Stimulated activated naive CD8-positive, alpha-beta T cell treated with anti-CD3 and anti-CD28 coated beads, Interleukin-15, Interleukin-2, amounts not matched to agents 100 ng/mL and 50 ng/mL, for 24 hours (primary cell): Measurements from ENCODE around the gene CDC42SE1.
"Not testable (repeated sequence)": the region's sequence is repeated elsewhere in the genome, so short reads cannot be mapped to it uniquely, and the experiment has no call there.

Experiments used
- H3K27ac Mint-ChIP-seq: one replicate; pipeline ENCODE4 v1.8.0; 2021; ENCODE audit warnings: mild to moderate bottlenecking, mixed read lengths
- H3K27me3 Mint-ChIP-seq: one replicate; pipeline ENCODE4 v1.8.0; 2021; ENCODE audit warnings: mixed read lengths
- H3K36me3 Mint-ChIP-seq: one replicate; pipeline ENCODE4 v1.8.0; 2021; ENCODE audit warnings: low read depth, mixed read lengths
- H3K4me1 Mint-ChIP-seq: one replicate; pipeline ENCODE4 v1.8.0; 2021; ENCODE audit warnings: low read depth, mixed read lengths
- H3K4me3 Mint-ChIP-seq: one replicate; pipeline ENCODE4 v1.8.0; 2021; ENCODE audit warnings: mild to moderate bottlenecking, mixed read lengths
- H3K9me3 Mint-ChIP-seq: one replicate; pipeline ENCODE4 v1.8.0; 2021; ENCODE audit warnings: mixed read lengths

CDC42SE1 gene

DNA sequence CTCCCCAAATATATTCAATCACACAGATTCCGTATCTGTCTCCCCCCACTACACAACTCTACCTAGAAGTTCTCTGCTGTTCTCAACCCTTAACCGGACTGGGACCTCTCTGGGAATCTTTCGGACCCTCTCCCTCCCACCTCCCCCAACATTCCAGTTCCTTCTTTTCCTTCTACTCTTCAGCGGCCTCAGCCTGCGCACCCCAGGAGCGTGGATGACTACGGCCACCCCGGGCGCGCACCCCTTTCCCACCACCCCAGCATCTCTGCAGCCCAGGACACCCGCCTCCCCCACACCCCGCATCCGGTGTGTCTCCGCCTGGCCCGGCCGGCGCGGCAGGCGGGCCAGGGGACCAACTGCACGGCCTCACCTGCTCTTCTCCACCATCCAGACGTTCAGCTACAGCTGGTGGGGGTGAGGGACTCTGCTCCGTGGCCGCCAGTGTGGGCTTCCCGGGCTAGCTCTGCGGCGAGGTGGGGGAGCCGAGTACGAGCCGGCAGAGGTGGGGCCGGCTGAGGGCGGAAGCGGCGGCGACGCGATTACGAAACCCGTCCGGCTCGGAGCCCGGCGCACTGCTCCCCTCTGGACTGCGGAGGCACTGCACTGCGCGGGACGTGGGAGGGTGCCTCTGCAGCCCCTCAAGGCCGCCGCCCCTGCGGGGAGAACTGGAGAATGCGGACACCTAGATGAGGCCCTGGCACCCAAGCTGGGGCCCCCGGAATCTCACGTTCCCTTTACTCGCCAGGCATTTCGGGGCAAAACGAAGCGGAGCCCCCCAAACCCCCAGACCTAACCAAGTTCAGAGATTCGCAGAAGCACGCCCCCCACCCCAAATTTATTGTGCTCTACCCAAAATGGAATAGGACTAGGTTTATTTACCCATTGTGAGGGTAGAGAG lies at the start of gene CDC42SE1:
Gene CDC42SE1 (minus strand): TSS at position 514 of the 898 bp plus-strand sequence. CDS start 3,892 bp downstream, outside the sequence.
- Mint-ChIP-seq H3K27ac (peak within 1 kb of the TSS; percentile 97), H3K9me3 (no peaks in the 10 kb centered on the region), H3K36me3 (peaks cover 49% of the 10 kb centered on the region), H3K27me3 (no peaks in the 10 kb centered on the region), H3K4me1 (peaks cover 69% of the 10 kb centered on the region), H3K4me3 (peak within 1 kb of the TSS; percentile 98)

GRCh38 chr1:151108331-151108730 lies 48.9 kb upstream of the CDC42SE1 start:
- H3K27me3 Mint-ChIP-seq, result no peaks in the 10 kb centered on the region

DNA sequence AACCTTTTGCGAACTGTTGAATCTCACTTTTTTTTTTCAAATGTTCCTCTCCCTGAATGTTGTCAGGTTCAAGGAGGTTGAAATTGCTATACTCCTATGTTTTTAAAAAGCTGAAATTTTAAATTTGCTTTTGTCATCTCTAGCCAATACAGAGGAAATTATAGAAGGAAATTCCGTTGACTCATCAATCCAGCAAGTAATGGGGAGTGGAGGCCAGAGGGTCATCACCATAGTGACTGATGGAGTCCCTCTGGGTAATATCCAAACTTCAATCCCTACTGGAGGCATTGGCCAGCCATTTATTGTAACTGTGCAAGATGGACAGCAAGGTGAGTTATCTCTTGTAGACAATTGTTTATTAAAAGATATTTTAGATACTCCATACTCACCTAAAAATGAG lies 47.5 kb upstream of the CDC42SE1 start:
- Mint-ChIP-seq H3K27me3 (no peaks in the 10 kb centered on the region), H3K4me3 (no peak overlapping the region), H3K27ac (no peak overlapping the region), H3K9me3 (no peaks in the 10 kb centered on the region), H3K4me1 (no peaks in the 10 kb centered on the region), H3K36me3 (peaks cover 17% of the 10 kb centered on the region)

More at GRCh38 chr1:151108331-151108730, 48.9 kb upstream of the CDC42SE1 start:
- Mint-ChIP-seq H3K4me3 (no peak overlapping the region), H3K27ac (no peak overlapping the region), H3K4me1 (no peaks in the 10 kb centered on the region), H3K9me3 (no peaks in the 10 kb centered on the region), H3K36me3 (peaks cover 17% of the 10 kb centered on the region)

DNA sequence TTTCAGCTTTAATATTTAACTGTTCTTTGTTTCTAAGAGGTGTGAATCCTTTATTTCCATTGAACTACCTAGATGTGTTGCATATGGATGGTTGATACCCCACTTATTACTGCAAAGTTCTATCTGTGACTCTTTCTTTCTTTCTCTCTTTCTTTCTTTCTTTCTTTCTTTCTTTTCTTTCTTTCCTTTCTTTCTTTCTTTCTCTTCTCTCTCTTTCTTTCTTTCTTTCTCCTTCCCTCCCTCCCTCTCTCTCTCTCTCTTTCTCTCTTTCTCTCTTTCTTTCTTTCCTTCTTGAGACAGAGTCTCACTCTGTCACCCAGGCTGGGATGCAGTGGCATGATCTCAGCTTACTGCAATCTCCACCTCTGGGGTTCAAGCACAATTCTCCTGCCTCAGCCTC lies 45.2 kb upstream of the CDC42SE1 start:
- Mint-ChIP-seq H3K4me3 (no peak overlapping the region), H3K27ac (no peak overlapping the region), H3K4me1 (no peaks in the 10 kb centered on the region), H3K36me3 (peaks cover 13% of the 10 kb centered on the region), H3K27me3 (no peaks in the 10 kb centered on the region), H3K9me3 (no peaks in the 10 kb centered on the region)

DNA sequence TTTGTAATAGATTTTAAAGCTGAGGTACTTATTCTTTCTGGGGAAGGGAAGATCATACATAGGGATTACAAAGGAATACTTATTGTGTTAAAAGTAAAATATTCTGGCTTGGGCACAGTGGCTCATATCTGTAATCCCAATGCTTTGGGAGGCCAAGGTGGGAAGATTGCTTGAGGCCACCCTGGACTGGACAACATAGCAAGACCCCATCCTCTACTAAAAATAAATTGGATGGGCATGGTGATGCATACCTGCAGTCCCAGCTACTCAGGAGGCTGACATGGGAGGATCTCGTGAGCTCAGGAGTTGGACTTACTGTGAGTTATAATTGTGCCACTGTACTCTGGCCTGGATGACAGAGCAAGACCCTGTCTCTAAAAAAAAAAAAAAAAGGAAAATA lies 38.7 kb upstream of the CDC42SE1 start:
- Mint-ChIP-seq H3K4me1 (no peaks in the 10 kb centered on the region), H3K27me3 (no peaks in the 10 kb centered on the region), H3K36me3 (no peaks in the 10 kb centered on the region), H3K9me3 (no peaks in the 10 kb centered on the region), H3K4me3 (no peak overlapping the region), H3K27ac (no peak overlapping the region)

GRCh38 chr1:151097426-151097825 lies 38.0 kb upstream of the CDC42SE1 start:
- not testable (repeated sequence) for H3K27me3 Mint-ChIP-seq, H3K4me1 Mint-ChIP-seq, H3K9me3 Mint-ChIP-seq, H3K4me3 Mint-ChIP-seq, H3K27ac Mint-ChIP-seq, H3K36me3 Mint-ChIP-seq

DNA sequence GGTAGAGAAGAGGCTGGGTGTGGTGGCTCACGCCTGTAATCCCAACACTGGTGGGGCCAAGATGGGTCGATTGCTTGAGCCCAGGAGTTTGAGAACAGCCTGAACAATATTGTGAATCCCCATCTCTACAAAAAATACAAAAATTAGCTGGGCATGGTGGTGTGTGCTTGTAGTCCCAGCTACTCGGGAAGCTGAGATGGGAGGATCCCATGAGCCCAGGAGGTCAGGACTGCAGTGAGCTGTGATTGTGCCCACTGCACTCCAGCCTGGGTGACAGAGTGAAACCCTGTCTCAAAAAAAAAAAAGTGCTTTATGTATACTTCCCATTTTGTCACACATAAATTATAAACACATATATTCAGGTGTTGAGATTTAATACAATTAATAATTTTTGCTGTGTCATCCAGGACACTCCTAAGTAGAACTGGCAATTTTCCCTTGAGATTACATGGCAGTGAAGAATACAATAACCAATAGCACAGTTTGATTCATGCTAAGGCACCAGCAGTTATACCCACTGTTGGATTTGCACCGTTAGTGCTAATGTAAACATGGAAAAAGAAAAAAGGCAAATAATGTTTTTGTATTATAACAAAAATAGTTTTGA lies 26.6 kb upstream of the CDC42SE1 start:
- Mint-ChIP-seq H3K4me3 (no peak overlapping the region), H3K27me3 (no peaks in the 10 kb centered on the region), H3K9me3 (no peaks in the 10 kb centered on the region), H3K27ac (no peak overlapping the region), H3K36me3 (peaks cover 4% of the 10 kb centered on the region), H3K4me1 (no peaks in the 10 kb centered on the region)

GRCh38 chr1:151072224-151072623 lies 12.8 kb upstream of the CDC42SE1 start:
- peaks cover 35% of the 10 kb centered on the region for H3K4me1 Mint-ChIP-seq
- H3K27ac Mint-ChIP-seq, result peak overlapping the region; percentile 100
- H3K9me3 Mint-ChIP-seq, result no peaks in the 10 kb centered on the region
- H3K27me3 Mint-ChIP-seq, result no peaks in the 10 kb centered on the region
- H3K4me3 Mint-ChIP-seq, result peak overlapping the region; percentile 98
- peaks cover 17% of the 10 kb centered on the region for H3K36me3 Mint-ChIP-seq

DNA sequence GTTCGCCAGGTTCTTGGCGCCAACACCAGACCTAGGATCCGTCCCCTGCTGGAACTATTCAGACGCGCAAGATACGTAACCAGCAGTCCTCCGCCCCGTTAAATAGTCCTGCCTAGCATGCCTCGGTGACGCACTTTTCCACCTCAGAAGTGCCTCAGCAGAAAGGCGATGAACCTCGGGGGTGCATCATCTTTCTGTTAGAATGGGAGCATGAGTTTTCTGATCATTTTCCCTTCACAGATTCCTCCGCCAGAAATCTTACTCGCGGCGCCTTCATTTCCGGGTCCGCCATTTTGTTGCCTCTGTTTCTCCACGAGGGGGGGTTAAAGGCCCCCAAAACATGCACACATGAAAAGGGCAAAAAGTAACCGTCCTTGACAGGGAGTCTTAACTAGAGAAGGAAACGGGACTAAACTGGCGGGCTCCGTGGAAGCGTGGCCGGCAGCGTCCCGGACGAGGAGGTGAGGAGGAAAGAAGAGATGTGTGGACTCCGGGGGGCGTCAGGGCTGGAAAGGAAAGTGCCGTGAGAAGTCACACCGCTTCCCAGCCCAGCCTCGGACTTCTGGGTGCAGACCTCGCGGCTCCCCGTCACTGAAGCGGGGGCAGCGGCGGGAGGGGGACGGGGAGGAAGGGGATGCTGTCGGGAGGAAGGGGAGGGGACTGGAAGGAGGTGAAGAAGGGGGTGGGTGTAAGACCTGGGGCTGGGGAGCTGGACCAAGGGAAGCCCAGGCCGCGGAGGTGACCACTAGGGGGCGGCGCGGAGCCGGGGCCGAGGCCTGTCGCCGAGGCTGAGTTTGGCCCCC lies 11.3 kb upstream of the CDC42SE1 start, which contains the start of gene GABPB2:
Gene GABPB2 (plus strand): TSS at position 288 of the 803 bp plus-strand sequence. CDS start 17,429 bp downstream, outside the sequence.
- H3K27ac Mint-ChIP-seq, result peak within 1 kb of the TSS; percentile 100
- H3K27me3 Mint-ChIP-seq, result no peaks in the 10 kb centered on the region
- peak within 1 kb of the TSS; percentile 98 for H3K4me3 Mint-ChIP-seq
- H3K36me3 Mint-ChIP-seq, result peaks cover 18% of the 10 kb centered on the region
- H3K4me1 Mint-ChIP-seq, result peaks cover 35% of the 10 kb centered on the region
- no peaks in the 10 kb centered on the region for H3K9me3 Mint-ChIP-seq

DNA sequence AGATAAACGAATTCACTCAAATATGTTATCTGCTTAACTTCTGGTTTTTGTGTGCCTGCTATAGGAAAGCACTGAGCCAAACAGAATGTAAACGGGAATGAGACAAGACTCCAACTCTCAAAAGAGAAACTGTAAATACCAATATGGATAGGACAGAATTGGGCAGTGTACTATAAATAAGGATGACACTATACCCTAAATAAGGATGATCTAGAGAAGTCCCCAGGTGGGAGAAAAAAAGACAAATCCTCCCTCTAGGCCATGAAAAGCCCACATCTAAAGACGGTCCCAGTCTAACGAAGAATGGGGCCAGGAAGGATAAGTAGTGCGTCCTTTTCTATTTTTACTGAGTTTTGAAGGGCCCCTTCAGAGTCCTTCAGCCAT lies 9.7 kb upstream of the CDC42SE1 start:
- no peaks in the 10 kb centered on the region for H3K9me3 Mint-ChIP-seq
- peak overlapping the region; percentile 100 for H3K27ac Mint-ChIP-seq
- H3K4me1 Mint-ChIP-seq, result peaks cover 35% of the 10 kb centered on the region
- H3K4me3 Mint-ChIP-seq, result peak overlapping the region; percentile 98
- peaks cover 16% of the 10 kb centered on the region for H3K36me3 Mint-ChIP-seq
- no peaks in the 10 kb centered on the region for H3K27me3 Mint-ChIP-seq

DNA sequence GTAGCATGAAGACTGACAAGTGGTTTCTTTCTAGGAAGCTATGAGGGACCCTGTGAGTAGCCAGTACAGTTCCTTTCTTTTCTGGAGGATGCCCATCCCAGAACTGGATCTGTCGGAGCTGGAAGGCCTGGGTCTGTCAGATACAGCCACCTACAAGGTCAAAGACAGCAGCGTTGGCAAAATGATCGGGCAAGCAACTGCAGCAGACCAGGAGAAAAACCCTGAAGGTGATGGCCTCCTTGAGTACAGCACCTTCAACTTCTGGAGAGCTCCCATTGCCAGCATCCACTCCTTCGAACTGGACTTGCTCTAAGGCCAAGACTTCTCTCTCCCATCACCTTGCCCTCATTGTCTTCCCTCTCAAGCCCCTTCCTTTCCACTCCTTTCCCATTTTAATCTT lies 7.8 kb upstream of the CDC42SE1 start:
- no peak overlapping the region for H3K27ac Mint-ChIP-seq
- H3K36me3 Mint-ChIP-seq, result peaks cover 12% of the 10 kb centered on the region
- peaks cover 40% of the 10 kb centered on the region for H3K4me1 Mint-ChIP-seq
- no peaks in the 10 kb centered on the region for H3K9me3 Mint-ChIP-seq
- no peak overlapping the region for H3K4me3 Mint-ChIP-seq
- H3K27me3 Mint-ChIP-seq, result no peaks in the 10 kb centered on the region

DNA sequence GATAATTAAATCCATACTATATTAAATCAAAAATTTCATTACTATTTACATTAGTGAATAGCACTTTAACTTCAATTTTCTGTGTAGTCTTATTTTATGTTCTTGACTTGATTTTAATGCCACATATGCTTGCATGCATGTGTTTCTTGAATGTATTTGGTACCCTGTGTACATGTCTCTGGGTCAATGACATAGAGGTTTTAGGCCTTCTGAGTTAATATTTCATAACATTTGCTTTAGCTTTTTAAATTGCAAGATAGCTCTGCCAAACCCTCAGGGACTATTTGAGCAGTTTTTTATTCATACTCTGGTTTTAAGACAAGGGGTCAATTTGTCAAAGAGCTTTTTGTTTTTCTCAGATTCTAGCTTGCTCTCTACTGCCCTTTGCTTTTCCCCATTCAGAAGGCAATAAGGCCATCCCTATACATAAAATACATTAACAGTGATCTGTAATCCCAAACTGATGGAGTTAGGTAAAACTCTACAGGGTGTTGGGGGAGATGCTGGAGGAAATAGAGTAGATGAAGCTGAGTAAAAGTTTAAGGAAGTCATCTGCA lies 5.7 kb upstream of the CDC42SE1 start:
- H3K9me3 Mint-ChIP-seq, result no peaks in the 10 kb centered on the region
- H3K27me3 Mint-ChIP-seq, result no peaks in the 10 kb centered on the region
- H3K4me1 Mint-ChIP-seq, result peaks cover 47% of the 10 kb centered on the region
- peaks cover 6% of the 10 kb centered on the region for H3K36me3 Mint-ChIP-seq
- H3K27ac Mint-ChIP-seq, result no peak overlapping the region
- no peak overlapping the region for H3K4me3 Mint-ChIP-seq

DNA sequence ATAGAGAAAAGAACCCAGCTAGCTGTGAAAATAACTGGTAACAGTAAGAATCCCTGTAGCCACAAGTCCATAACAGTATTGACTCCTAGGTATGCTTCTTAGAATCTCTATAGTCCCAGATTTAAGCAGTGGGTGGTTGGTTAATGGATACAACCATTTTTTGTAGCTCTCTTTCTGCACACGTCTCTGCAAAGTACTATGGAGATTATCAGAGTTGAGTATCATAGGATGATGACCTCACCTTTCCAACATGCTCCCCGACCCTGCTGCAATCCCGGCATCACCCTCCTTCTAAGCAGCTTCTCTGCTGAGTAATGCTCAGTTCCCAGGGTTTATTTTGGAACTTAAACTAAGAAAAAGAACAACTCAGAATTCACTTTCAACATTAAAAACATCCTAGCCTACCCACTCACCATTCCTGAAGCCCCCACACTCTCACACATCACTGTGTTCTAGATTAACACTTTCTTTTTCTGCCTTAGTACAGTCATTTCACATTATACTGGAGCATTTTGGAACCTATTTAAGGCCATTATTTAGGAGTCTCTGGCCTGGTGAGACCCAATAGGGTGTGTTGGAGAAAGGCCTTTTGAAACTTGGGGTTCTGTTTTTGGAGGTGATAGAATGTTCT lies 3.4 kb upstream of the CDC42SE1 start:
- Mint-ChIP-seq H3K27me3 (no peaks in the 10 kb centered on the region), H3K9me3 (no peaks in the 10 kb centered on the region), H3K4me3 (no peak overlapping the region), H3K27ac (no peak overlapping the region), H3K36me3 (peaks cover 19% of the 10 kb centered on the region), H3K4me1 (peaks cover 34% of the 10 kb centered on the region)

DNA sequence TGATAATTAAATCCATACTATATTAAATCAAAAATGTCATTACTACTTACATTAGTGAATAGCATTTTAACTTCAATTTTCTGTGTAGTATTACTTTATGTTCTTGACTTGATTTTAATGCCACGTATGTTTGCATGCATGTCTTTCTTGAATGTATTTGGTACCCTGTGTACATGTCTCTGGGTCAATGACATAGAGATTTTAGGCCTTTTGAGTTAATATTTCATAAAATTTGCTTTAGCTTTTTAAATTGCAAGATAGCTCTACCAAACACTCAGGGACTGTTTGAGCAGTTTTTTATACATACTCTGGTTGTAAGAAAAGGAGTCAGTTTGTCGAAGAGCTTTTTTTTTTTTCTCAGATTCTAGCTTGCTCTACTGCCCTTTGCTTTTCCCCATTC lies 2.3 kb upstream of the CDC42SE1 start:
- Mint-ChIP-seq H3K27me3 (no peaks in the 10 kb centered on the region), H3K9me3 (no peaks in the 10 kb centered on the region), H3K4me3 (peak overlapping the region; percentile 98)

More for the DNA sequence above, 2.3 kb upstream of the CDC42SE1 start:
- Mint-ChIP-seq H3K4me1 (peaks cover 45% of the 10 kb centered on the region), H3K27ac (no peak overlapping the region), H3K36me3 (peaks cover 31% of the 10 kb centered on the region)
